Panc1 (cell line): ENCODE results near the gene TBC1D3H. TPM values are rescaled to one million over a fixed set of nuclear protein-coding genes. Genes with fewer than 3 reads are reported as not detected.

Experiments used
- total RNA-seq: library from RNA; stranded (reverse); gene quantifications from one replicate; pipeline ENCODE4 v1.2.1, GENCODE V29; 2021; ENCODE audit not compliant: unreplicated experiment

TBC1D3H gene
- total RNA-seq, 1 experiment from 2014 or later: not detected

Other genes with a start within 250 kb of the TBC1D3H start
- gene TBC1D3B, start 211.8 kb downstream of the TBC1D3H start, total RNA-seq: 7.4 TPM
- gene CCL3L1, start 191.7 kb downstream of the TBC1D3H start, total RNA-seq: not detected
- gene CCL4L2, start 177.4 kb downstream of the TBC1D3H start, total RNA-seq: not detected
- 0.54 TPM for gene TBC1D3I, start 123.9 kb downstream of the TBC1D3H start, total RNA-seq
- gene TBC1D3G, start 64.6 kb downstream of the TBC1D3H start, total RNA-seq: 0.15 TPM
- gene ZNHIT3, start 98.2 kb upstream of the TBC1D3H start, total RNA-seq: 16.8 TPM
- 88.0 TPM for gene MYO19, start 146.4 kb upstream of the TBC1D3H start, total RNA-seq
- gene PIGW, start 146.6 kb upstream of the TBC1D3H start, total RNA-seq: 16.2 TPM
- 57.2 TPM for gene GGNBP2, start 156.5 kb upstream of the TBC1D3H start, total RNA-seq
- 11.8 TPM for gene DHRS11, start 203.4 kb upstream of the TBC1D3H start, total RNA-seq
- gene MRM1, start 213.1 kb upstream of the TBC1D3H start, total RNA-seq: 7.8 TPM